HEK293T (cell line): ENCODE measurements around the gene STT3B.

ENCODE experiments used
- CTCF ChIA-PET: fragments of 350-600 bp; formaldehyde crosslinking; extraction: SDS; loops from one replicate; lab custom pipeline; 2021; ENCODE audit warnings: antibody characterized with exemption, inconsistent platforms; lab: Yijun Ruan, JAX
- POLR2A ChIA-PET: fragments of 350-600 bp; formaldehyde crosslinking; extraction: SDS; loops from one replicate; lab custom pipeline; 2020; ENCODE audit warnings: antibody characterized with exemption, inconsistent platforms; lab: Yijun Ruan, JAX
- DNase-seq: peaks from one replicate; pipeline ENCODE4 v3.0.0; 2012; ENCODE audit warnings: mixed read lengths; ENCODE audit errors: extremely low spot score
- ARNT ChIP-seq: fragments of 450-650 bp; IDR thresholded peaks from 2 replicates; pipeline ENCODE4 v1.6.1; 2017; ENCODE audit warnings: mild to moderate bottlenecking
- BHLHE40 ChIP-seq: fragments of 450-650 bp; IDR thresholded peaks from 2 replicates; pipeline ENCODE4 v1.6.1; 2016; ENCODE audit warnings: mild to moderate bottlenecking, moderate library complexity, borderline replicate concordance
- CTBP1 ChIP-seq: fragments of 450-650 bp; IDR thresholded peaks from 2 replicates; pipeline ENCODE4 v1.6.1; 2016; ENCODE audit warnings: borderline replicate concordance
- ELF4 ChIP-seq: fragments of 450-650 bp; IDR thresholded peaks from 2 replicates; pipeline ENCODE4 v1.6.1; 2017; ENCODE audit warnings: antibody characterized with exemption
- FOXA1 ChIP-seq: fragments of 450-650 bp; IDR thresholded peaks from 2 replicates; pipeline ENCODE4 v1.6.1; 2016; ENCODE audit warnings: mild to moderate bottlenecking
- FOXK2 ChIP-seq: fragments of 450-650 bp; IDR thresholded peaks from 2 replicates; pipeline ENCODE4 v1.6.1; 2016; ENCODE audit warnings: mild to moderate bottlenecking
- FOXM1 ChIP-seq: fragments of 450-650 bp; IDR thresholded peaks from 2 replicates; pipeline ENCODE4 v1.6.1; 2017; ENCODE audit warnings: mild to moderate bottlenecking, borderline replicate concordance
- HDGF ChIP-seq: fragments of 450-650 bp; IDR thresholded peaks from 2 replicates; pipeline ENCODE4 v1.6.1; 2017; ENCODE audit warnings: antibody characterized with exemption, borderline replicate concordance
- L3MBTL2 ChIP-seq: fragments of 450-650 bp; conservative IDR thresholded peaks from 2 replicates; pipeline ENCODE4 v1.6.1; 2016; ENCODE audit warnings: mild to moderate bottlenecking
- LEF1 ChIP-seq: fragments of 450-650 bp; IDR thresholded peaks from 2 replicates; pipeline ENCODE4 v1.6.1; 2017; ENCODE audit warnings: mild to moderate bottlenecking, borderline replicate concordance
- NFRKB ChIP-seq: fragments of 450-650 bp; IDR thresholded peaks from 2 replicates; pipeline ENCODE4 v1.6.1; 2016; ENCODE audit warnings: mild to moderate bottlenecking, moderate library complexity
- PKNOX1 ChIP-seq: fragments of 450-650 bp; IDR thresholded peaks from 2 replicates; pipeline ENCODE4 v1.6.1; 2016
- SP1 ChIP-seq: fragments of 450-650 bp; IDR thresholded peaks from 2 replicates; pipeline ENCODE4 v1.6.1; 2017
- SUZ12 ChIP-seq: fragments of 450-650 bp; IDR thresholded peaks from 2 replicates; pipeline ENCODE4 v1.6.1; 2016; ENCODE audit warnings: mild to moderate bottlenecking
- TARDBP ChIP-seq: fragments of 450-650 bp; IDR thresholded peaks from 2 replicates; pipeline ENCODE4 v1.6.1; 2016
- ZNF384 ChIP-seq: fragments of 450-650 bp; IDR thresholded peaks from 2 replicates; pipeline ENCODE4 v1.6.1; 2016

Gene STT3B

GRCh38 chr3:31571325-31571724 lies 38.6 kb downstream of the STT3B start:
- ChIA-PET POLR2A (no interaction called here), CTCF (no interaction called here)
- TF ChIP-seq ARNT (no peak), SUZ12 (no peak), CTBP1 (no peak), NFRKB (no peak), BHLHE40 (no peak), LEF1 (no peak), SP1 (no peak), ZNF384 (no peak), FOXA1 (no peak), TARDBP (no peak), ELF4 (no peak), HDGF (no peak), FOXM1 (no peak)
- no peak for DNase-seq

- ChIA-PET CTCF (no interaction called here), POLR2A (no interaction called here)
- no peak for DNase-seq
- TF ChIP-seq BHLHE40 (no peak), SP1 (no peak), FOXA1 (no peak)
Measured at GRCh38 chr3:31572236-31573004, 39.7 kb downstream of the STT3B start.

- DNase-seq = no peak
- TF ChIP-seq CTBP1 = no peak
- no peak for TF ChIP-seq FOXM1
- no peak for TF ChIP-seq SUZ12
- no peak for TF ChIP-seq ZNF384
- TF ChIP-seq NFRKB = no peak
- no peak for TF ChIP-seq PKNOX1
- no peak for TF ChIP-seq FOXK2
- no peak for TF ChIP-seq HDGF
- TF ChIP-seq LEF1 = no peak
- no peak for TF ChIP-seq L3MBTL2
- TF ChIP-seq ARNT = no peak
- ChIA-PET CTCF (no interaction called here), POLR2A (no interaction called here)
Measured at GRCh38 chr3:31573036-31573779, 40.5 kb downstream of the STT3B start.

GRCh38 chr3:31575448-31575847 lies 42.7 kb downstream of the STT3B start:
- ChIA-PET POLR2A (no interaction called here), CTCF (interaction anchor here (1.0 kb wide), 1 partner anchor 43 kb away, joined by 3 read pairs; the partner anchor contains the start of gene STT3B)
- DNase-seq = no peak
- TF ChIP-seq ZNF384 (no peak), LEF1 (no peak), FOXM1 (no peak), SP1 (no peak), CTBP1 (no peak), BHLHE40 (no peak), NFRKB (no peak), ARNT (no peak), TARDBP (no peak), FOXA1 (no peak), ELF4 (no peak), PKNOX1 (no peak), HDGF (no peak), SUZ12 (no peak), FOXK2 (no peak)

GRCh38 chr3:31576521-31576920 lies 43.8 kb downstream of the STT3B start:
- DNase-seq = no peak
- ChIA-PET CTCF (no interaction called here), POLR2A (no interaction called here)
- TF ChIP-seq NFRKB (no peak), FOXA1 (no peak), HDGF (no peak), ZNF384 (no peak), L3MBTL2 (no peak), CTBP1 (no peak), ELF4 (no peak)

GRCh38 chr3:31577232-31577631 lies 44.5 kb downstream of the STT3B start:
- POLR2A ChIA-PET = no interaction called here
- TF ChIP-seq FOXM1 = no peak
- no peak for TF ChIP-seq TARDBP
- TF ChIP-seq FOXK2 = no peak
- TF ChIP-seq ARNT = no peak
- TF ChIP-seq ZNF384 = no peak
- no peak for TF ChIP-seq FOXA1
- TF ChIP-seq BHLHE40 = no peak
- TF ChIP-seq ELF4 = no peak
- no peak for TF ChIP-seq HDGF
- no peak for TF ChIP-seq NFRKB
- TF ChIP-seq LEF1 = no peak
- no peak for TF ChIP-seq SP1
- no peak for TF ChIP-seq CTBP1
- TF ChIP-seq PKNOX1 = no peak
- TF ChIP-seq SUZ12 = no peak
- TF ChIP-seq L3MBTL2 = no peak
- CTCF ChIA-PET = no interaction called here
- no peak for DNase-seq
